Esophagus squamous epithelium (tissue), 4 donors: ENCODE data around the gene IQGAP2.

Source experiments
- CTCF ChIP-seq, 6 experiments: fragments of 450-650 bp in 4 of 6; fragments of 200-600 bp in 2 of 6; sonication (generic) in 2 of 6; IDR thresholded peaks; one replicate each; pipeline ENCODE4 v1.5.1; 2016 to 2019; ENCODE audit warnings: antibody characterized with exemption in 6 of 6, mild to moderate bottlenecking in 4 of 6, moderate library complexity in 4 of 6
- POLR2A ChIP-seq, 4 donors: fragments of 450-650 bp; IDR thresholded peaks; one replicate each; pipeline ENCODE4 v1.6.1; 2017; ENCODE audit warnings: antibody characterized with exemption in 4 of 4, mild to moderate bottlenecking in 4 of 4, moderate library complexity in 3 of 4

GRCh38 chr5:76460104-76460503 lies 57.0 kb downstream of the IQGAP2 start:
- TF ChIP-seq CTCF (IDR thresholded peaks at IDR 0.05), result no peak
- no peak for TF ChIP-seq POLR2A (IDR thresholded peaks at IDR 0.05)
